Measurements from ENCODE around the gene MIB2. TPM values are rescaled to one million over a fixed set of nuclear protein-coding genes. Genes with fewer than 3 reads are reported as not detected.

Gene MIB2
- polyA plus RNA-seq, 3 donors, result 5.4 to 65.7 (median 5.6) TPM

GRCh38 chr1:1582585-1583346 lies 32.5 kb upstream of the MIB2 start:
- WGBS (ENCODE audit: insufficient coverage), result 88% methylated on average over 8 of the region's 9 CpGs
- no peak overlapping the region for H3K4me2 ChIP-seq (replicated peaks; ENCODE audit: extremely low read depth, low read length, poor library complexity, severe bottlenecking)
- H3K79me2 ChIP-seq (ENCODE audit: insufficient read depth, low read length), result no peaks in the 10 kb centered on the region
- TF ChIP-seq CTCF (IDR thresholded peaks at IDR 0.05), result no peak
- no peak overlapping the region for H2AFZ ChIP-seq (ENCODE audit: insufficient read depth, low read depth, low read length, poor library complexity, severe bottlenecking)
- H4K20me1 ChIP-seq (ENCODE audit: insufficient read depth, low read length), result no peaks in the 10 kb centered on the region
- no peaks in the 10 kb centered on the region for H3K4me1 ChIP-seq (ENCODE audit: control insufficient read depth in 1 of 2, insufficient read depth in 2 of 2, low read length in 2 of 2)
- Mint-ChIP-seq H3K27ac (no peak overlapping the region), H3K4me3 (no peak overlapping the region), H3K4me1 (no peaks in the 10 kb centered on the region), H3K36me3 (no peaks in the 10 kb centered on the region), H3K9me3 (peaks cover 0 to 3% (median 0%) of the 10 kb centered on the region in 7 donors), H3K27me3 (ENCODE audit: low read depth in 3 of 3) (peaks cover 21 to 51% (median 36%) of the 10 kb centered on the region in 3 donors)
- no peaks in the 10 kb centered on the region for H3K9me3 ChIP-seq (replicated peaks in 1 of 2; ENCODE audit: control insufficient read depth in 1 of 2, insufficient read depth in 1 of 2, low read length in 2 of 2)
- peaks cover 5 to 12% of the 10 kb centered on the region in 2 donors for H3K27me3 ChIP-seq (ENCODE audit: control insufficient read depth in 2 of 2, insufficient read depth in 2 of 2, low read length in 2 of 2)
- H3K36me3 ChIP-seq (replicated peaks in 1 of 2; ENCODE audit: control insufficient read depth in 1 of 2, insufficient read depth in 2 of 2, low read length in 2 of 2), result no peaks in the 10 kb centered on the region
- no peak for DNase-seq
- no peak overlapping the region for H3K9ac ChIP-seq (ENCODE audit: insufficient read depth, low read length, poor library complexity, severe bottlenecking)
- no peak overlapping the region for H3K27ac ChIP-seq (ENCODE audit: low read depth in 1 of 2, low read length in 2 of 2)
- no peak overlapping the region for H3K4me3 ChIP-seq (replicated peaks in 1 of 3; ENCODE audit: low read depth in 2 of 3, low read length in 3 of 3)
- intact Hi-C loops (cut with micrococcal nuclease), result no loop called here

GRCh38 chr1:1583347-1584010 lies 31.8 kb upstream of the MIB2 start:
- no peaks in the 10 kb centered on the region for H3K79me2 ChIP-seq (ENCODE audit: insufficient read depth, low read length)
- WGBS (ENCODE audit: insufficient coverage), result 91% methylated on average over 22 of the region's 23 CpGs
- intact Hi-C loops (cut with micrococcal nuclease), result no loop called here
- Mint-ChIP-seq H3K27ac (no peak overlapping the region), H3K27me3 (ENCODE audit: low read depth in 3 of 3) (peaks cover 22 to 47% (median 37%) of the 10 kb centered on the region in 3 donors), H3K4me1 (no peaks in the 10 kb centered on the region), H3K4me3 (no peak overlapping the region), H3K36me3 (no peaks in the 10 kb centered on the region), H3K9me3 (peaks cover 0 to 3% (median 0%) of the 10 kb centered on the region in 7 donors)
- no peaks in the 10 kb centered on the region for H3K36me3 ChIP-seq (replicated peaks in 1 of 2; ENCODE audit: control insufficient read depth in 1 of 2, insufficient read depth in 2 of 2, low read length in 2 of 2)
- H3K9me3 ChIP-seq (replicated peaks in 1 of 2; ENCODE audit: control insufficient read depth in 1 of 2, insufficient read depth in 1 of 2, low read length in 2 of 2), result no peaks in the 10 kb centered on the region
- H3K27ac ChIP-seq (ENCODE audit: low read depth in 1 of 2, low read length in 2 of 2), result no peak overlapping the region
- no peak overlapping the region for H2AFZ ChIP-seq (ENCODE audit: insufficient read depth, low read depth, low read length, poor library complexity, severe bottlenecking)
- H3K4me1 ChIP-seq (ENCODE audit: control insufficient read depth in 1 of 2, insufficient read depth in 2 of 2, low read length in 2 of 2), result no peaks in the 10 kb centered on the region
- H3K4me2 ChIP-seq (replicated peaks; ENCODE audit: extremely low read depth, low read length, poor library complexity, severe bottlenecking), result no peak overlapping the region
- H4K20me1 ChIP-seq (ENCODE audit: insufficient read depth, low read length), result no peaks in the 10 kb centered on the region
- no peak overlapping the region for H3K4me3 ChIP-seq (replicated peaks in 1 of 3; ENCODE audit: low read depth in 2 of 3, low read length in 3 of 3)
- no peak overlapping the region for H3K9ac ChIP-seq (ENCODE audit: insufficient read depth, low read length, poor library complexity, severe bottlenecking)
- peaks cover 5 to 11% of the 10 kb centered on the region in 2 donors for H3K27me3 ChIP-seq (ENCODE audit: control insufficient read depth in 2 of 2, insufficient read depth in 2 of 2, low read length in 2 of 2)
- no peak for DNase-seq
- no peak for TF ChIP-seq CTCF (IDR thresholded peaks at IDR 0.05)
